Duodenal mucosa (tissue), 2 donors: ENCODE results near the gene NFKBIA.
"Not testable (repeated sequence)": the region's sequence is repeated elsewhere in the genome, so short reads cannot be mapped to it uniquely, and the experiment has no call there.

Source experiments
- H3K27ac ChIP-seq: one replicate; pipeline ENCODE4 v1.7.0; 2013; ENCODE audit warnings: low read depth, low read length
- H3K27me3 ChIP-seq, 2 donors: one replicate each; pipeline ENCODE4 v1.7.0; 2013; ENCODE audit warnings: low read length in 2 of 2, control low read depth in 1 of 2; ENCODE audit not compliant: insufficient read depth in 2 of 2, control insufficient read depth in 1 of 2
- H3K36me3 ChIP-seq, 2 donors: one replicate each; pipeline ENCODE4 v1.7.0; 2013; ENCODE audit warnings: low read length in 2 of 2, control low read depth in 1 of 2; ENCODE audit not compliant: insufficient read depth in 2 of 2, control insufficient read depth in 1 of 2
- H3K4me1 ChIP-seq, 2 donors: one replicate each; pipeline ENCODE4 v1.7.0; 2013; ENCODE audit warnings: low read length in 2 of 2, control low read depth in 1 of 2; ENCODE audit not compliant: insufficient read depth in 2 of 2, control insufficient read depth in 1 of 2
- H3K4me3 ChIP-seq, 2 donors: one replicate each; pipeline ENCODE4 v1.7.0; 2013; ENCODE audit warnings: low read length in 2 of 2, low read depth in 1 of 2
- H3K9ac ChIP-seq, 2 donors: one replicate each; pipeline ENCODE4 v1.7.0; 2013; ENCODE audit warnings: low read length in 2 of 2, low read depth in 1 of 2
- H3K9me3 ChIP-seq, 2 donors: one replicate each; pipeline ENCODE4 v1.7.0; 2013; ENCODE audit warnings: low read length in 2 of 2, control low read depth in 1 of 2; ENCODE audit not compliant: control insufficient read depth in 1 of 2

The NFKBIA gene

DNA sequence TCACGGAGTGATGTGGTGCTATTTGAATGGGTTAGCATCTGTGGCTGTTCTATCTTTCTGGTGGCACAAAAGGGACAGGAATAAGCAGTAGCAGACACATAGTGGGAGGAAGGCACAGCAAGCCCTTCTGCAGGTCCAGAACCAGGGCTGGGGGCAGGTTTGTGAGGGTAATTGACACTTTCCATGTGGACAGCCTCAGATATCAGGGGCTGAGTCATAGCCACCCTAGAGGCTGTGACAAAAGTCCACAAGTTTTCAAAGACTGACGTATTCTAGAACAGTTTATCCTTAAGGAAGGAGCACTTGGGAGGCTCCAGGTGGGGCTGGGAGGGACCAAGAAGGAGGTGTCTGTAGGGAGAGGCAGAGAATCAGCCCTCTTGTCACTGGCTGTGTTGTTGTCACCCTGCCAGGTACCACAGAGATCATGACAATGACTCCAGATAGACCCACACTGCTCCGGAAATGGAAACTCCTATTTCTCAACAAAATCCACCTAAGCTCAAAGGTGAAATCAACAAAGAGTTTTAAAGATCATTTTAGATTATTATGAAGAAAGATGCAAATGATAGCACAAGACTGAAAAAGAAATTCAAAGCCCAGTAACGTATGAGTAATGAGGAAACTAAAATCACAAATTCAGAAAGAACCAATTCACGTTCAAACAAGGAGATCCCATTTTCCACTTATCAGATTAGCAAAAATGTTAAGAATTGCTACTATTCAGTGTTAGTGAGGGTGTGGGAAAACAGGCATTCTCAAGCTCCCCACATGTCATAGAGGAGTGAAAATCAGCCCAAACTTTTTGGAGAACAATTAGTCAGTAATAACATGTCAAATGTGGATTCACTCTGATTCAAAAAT, 48.3 kb downstream of the NFKBIA start:
- Histone ChIP-seq H3K27ac (no peak overlapping the region), H3K4me3 (no peak overlapping the region), H3K27me3 (no peaks in the 10 kb centered on the region), H3K9me3 (no peaks in the 10 kb centered on the region), H3K9ac (peak overlapping the region; percentile 1 to 32), H3K4me1 (peaks cover 15% of the 10 kb centered on the region in 2 donors), H3K36me3 (no peaks in the 10 kb centered on the region)

DNA sequence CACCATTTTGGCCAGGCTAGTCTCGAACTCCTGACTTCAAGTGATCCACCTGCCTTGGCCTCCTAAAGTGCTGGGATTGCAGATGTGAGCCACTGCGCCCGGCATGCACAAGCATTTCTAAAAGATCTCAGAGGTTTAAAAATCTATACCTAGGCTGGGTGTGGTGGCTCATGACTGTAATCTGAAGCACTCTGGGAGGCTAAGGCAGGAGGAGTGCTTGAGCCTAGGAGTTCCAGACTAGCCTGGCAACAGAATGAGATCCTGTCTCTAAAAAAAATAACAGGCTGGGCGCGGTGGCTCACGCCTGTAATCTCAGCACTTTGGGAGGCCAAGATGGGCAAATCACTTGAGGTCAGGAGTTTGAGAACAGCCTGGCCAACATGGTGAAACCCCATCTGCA, 49.3 kb downstream of the NFKBIA start:
- peaks cover 15% of the 10 kb centered on the region in 2 donors for H3K4me1 ChIP-seq
- not testable (repeated sequence) for H3K36me3 ChIP-seq, H3K27me3 ChIP-seq, H3K9ac ChIP-seq, H3K9me3 ChIP-seq, H3K4me3 ChIP-seq, H3K27ac ChIP-seq

DNA sequence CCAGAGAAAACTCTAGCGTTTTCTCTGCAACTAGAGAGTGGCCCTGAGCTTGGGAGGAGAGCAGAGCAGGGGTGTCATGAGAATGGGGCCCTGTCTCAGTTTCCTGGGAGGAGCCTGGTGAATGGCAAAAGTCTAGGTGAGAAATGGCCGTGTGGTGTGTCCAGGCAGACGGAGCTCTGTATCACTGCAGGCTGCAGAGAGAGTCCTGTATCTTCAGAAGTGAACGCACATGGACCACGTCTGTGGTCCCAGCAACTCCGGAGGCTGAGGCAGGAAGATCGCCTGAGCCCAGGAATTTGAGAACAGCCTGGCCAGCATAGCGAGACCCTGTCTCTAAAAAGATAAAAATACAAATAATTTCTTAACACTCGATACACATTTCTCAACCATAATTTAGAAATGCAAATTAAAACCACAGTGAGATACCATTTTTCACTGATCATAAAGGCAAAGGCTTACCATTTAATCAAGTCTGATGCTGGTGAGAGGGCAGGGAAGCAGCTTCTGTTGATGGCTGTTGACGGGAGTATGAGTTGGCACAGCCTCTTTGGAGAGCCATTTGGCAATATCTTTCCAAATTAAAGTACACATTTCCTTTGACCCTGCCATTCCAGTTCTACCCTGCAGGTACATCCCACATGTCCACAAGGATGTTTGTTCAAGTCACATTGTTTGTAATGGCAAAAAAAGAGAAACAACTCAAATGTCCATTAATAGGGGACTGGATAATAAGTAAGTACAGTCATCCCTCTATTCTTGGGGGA, 51.0 kb downstream of the NFKBIA start:
- Histone ChIP-seq H3K9ac (no peak overlapping the region), H3K9me3 (no peaks in the 10 kb centered on the region), H3K4me1 (peaks cover 15% of the 10 kb centered on the region in 2 donors), H3K27me3 (no peaks in the 10 kb centered on the region), H3K4me3 (no peak overlapping the region), H3K36me3 (no peaks in the 10 kb centered on the region), H3K27ac (no peak overlapping the region)

DNA sequence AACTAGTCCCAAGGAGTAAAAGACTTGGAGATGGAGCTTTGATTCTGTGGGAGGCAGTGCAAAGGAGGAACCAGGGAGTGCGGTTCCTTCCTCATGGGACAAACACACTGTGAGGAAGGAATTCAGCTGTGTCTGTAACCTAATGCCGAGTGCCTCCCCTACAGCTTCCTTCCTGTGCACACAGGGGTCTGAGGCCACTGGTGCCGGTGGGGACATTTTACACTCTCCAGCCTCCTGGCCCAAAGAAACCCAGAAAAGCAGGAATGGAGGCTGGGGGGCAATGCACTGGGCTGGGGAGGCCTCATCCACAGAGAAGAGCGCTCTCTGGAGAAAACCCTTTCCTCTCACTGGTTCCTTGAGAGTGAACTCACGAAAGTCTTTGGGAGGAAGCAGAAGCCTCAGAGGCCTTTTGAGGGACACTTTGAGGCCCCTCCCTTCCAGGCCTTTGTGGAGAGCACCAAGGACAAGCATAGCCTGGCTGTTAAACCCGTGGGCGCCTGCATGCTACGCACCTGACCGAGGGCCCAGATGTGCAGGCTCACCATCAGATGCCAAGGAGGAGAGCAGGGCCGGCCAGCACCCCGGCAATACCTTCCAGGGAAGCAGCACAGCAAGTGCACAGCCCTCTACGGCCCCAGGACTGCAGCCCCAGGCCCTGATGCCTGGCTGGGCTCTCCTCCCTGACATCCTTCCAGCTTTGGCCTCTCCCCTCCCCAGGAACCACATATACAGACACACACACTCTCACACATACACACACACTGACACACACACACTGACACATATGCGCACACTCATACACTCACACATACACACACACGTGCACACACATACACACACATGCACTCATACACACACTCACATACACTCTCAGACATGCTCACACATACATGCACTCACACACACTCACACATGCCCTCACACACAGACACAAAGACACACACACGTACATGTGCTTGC, 52.0 kb downstream of the NFKBIA start:
- no peak overlapping the region for H3K9ac ChIP-seq
- H3K4me3 ChIP-seq: no peak overlapping the region
- no peaks in the 10 kb centered on the region for H3K36me3 ChIP-seq
- no peaks in the 10 kb centered on the region for H3K27me3 ChIP-seq
- peaks cover 16 to 20% of the 10 kb centered on the region in 2 donors for H3K4me1 ChIP-seq
- H3K27ac ChIP-seq: no peak overlapping the region
- H3K9me3 ChIP-seq: no peaks in the 10 kb centered on the region

DNA sequence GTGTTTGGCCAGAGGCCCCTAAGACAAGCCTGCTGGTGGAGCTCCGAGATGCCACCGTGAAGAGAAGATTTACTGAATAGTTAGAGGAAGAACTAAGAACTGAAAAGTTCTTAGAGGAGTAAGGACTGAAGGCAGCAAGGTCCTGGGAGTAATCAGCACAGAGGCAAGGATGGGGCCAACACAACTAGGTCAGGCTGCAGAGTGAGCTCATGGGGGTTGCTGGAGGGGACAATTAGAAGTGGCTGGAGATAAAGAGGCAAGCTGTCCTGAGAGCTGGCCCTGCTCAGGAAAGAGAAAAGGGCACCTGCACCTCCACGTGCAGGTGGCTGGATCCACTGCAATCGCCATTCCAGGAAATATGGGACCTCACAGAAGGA, 52.7 kb downstream of the NFKBIA start:
- Histone ChIP-seq H3K36me3 (no peaks in the 10 kb centered on the region), H3K9me3 (no peaks in the 10 kb centered on the region), H3K9ac (no peak overlapping the region), H3K4me1 (peaks cover 21 to 23% of the 10 kb centered on the region in 2 donors), H3K4me3 (no peak overlapping the region), H3K27ac (no peak overlapping the region), H3K27me3 (no peaks in the 10 kb centered on the region)
